Left lobe of liver (tissue), 2 donors: Measurements from ENCODE around the gene VDR. TPM values are rescaled to one million over a fixed set of nuclear protein-coding genes. Genes with fewer than 3 reads are reported as not detected.
A peak's percentile ranks its signal among the peaks of the same experiment; 100 is the strongest.

Experiments
- ATAC-seq: fragments of 200-7000 bp; cut with Tn5 transposase; one replicate; pipeline ENCODE4 v1.9.1; 2020; ENCODE audit warnings: mild to moderate bottlenecking, moderate library complexity
- DNase-seq: peaks from one replicate; pipeline ENCODE4 v3.0.0-alpha.2; 2020; ENCODE audit warnings: low spot score
- total RNA-seq: library from RNA; stranded (reverse); gene quantifications from one replicate; pipeline ENCODE4 v1.2.1, GENCODE V29; 2021
- donor health status: DM: no; HTN: no; CAD: no; lungs with moderate emphysema.
- donor health status: DM: no; HTN: yes; CAD: no.

The VDR gene
- total RNA-seq, 1 donor from 2014 or later: 0.28 TPM

DNA sequence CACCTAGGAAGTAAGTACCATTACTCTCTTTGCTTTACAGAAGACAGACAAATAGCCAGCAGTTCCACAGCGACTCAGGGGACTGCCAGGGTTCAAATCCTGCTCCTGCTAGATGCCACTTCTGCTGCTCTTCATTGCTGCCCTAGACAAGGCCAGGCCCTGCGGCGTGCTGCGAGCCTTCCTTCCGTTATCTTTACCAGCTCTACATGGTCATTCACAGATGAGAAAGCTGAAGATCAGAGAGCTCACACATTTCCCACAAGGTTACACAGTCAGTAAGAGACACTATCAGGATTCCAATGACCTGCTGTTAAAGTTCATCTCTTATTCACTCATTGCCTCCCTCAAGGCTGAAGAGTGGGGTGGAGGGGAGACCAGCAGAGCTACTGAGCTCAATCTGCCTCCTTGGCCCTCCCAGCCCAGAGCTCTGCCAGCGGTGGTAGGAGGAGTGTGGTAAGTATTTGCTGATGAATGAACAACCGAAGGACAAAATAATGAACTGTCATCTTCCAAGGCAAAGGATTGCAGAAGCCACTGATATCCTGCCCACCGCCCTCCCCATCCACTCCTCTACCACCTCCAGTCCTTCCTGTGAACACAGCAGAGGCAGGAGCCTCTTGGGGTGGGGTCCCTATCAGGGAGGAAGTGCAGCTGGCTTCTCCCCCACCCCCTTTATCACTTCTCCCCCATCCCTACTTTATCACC, 70.4 kb downstream of the VDR start:
- DNase-seq (no peak), ATAC-seq (no peak)

- DNase-seq: no peak
- ATAC-seq: no peak
Measured at GRCh38 chr12:47833591-47834012, 71.2 kb downstream of the VDR start.

DNA sequence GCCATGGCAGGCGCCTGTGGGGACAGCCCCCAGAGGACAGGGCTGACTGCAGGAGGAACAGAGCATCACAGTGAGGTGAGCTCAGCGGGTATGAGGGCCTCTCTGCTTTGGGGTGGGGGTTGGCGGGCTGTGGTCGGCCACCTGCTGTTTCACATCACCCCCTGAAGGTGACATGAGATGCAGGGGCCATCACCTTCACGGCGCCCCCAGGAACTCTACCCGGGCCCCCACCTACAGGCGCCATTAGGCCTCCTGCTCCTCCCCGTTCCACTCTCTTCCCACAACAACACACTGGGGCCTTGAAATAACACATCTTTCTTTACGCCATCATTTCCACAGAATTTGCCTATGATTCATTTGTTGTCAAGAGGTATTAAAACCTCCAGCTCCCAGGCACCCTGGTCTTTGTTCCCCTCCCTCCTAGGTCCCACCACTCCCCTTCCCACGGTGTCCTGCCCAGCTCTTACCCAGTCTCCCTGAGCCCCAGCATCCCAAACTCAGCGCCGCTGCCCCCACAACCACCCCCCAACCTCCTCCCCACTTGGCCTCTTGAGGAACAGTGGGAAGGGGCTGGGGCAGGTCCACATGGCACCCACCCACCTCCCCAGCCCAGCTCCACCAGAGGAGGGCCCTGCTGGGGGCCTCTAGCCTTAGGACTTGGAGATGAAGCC, 72.4 kb downstream of the VDR start:
- ATAC-seq (no peak), DNase-seq (no peak)

DNA sequence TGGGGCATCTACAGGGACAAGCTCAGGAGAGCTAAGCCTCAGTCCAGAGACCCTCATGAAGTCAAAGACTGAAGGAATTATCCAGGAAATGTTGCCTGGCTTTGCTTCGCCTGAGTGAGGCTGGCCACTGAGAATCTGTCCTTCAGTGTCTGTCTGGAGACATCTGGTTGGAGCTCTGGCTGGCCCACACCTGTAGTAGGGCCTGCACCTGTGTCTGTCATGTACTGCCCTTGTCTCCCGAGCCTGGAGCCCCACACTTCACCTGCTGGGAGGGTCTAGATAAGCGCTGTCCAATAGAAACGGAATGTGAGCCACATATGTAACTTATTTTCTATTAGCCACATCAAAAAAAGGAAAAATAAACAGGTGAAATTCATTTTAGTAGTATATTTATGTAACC, 75.2 kb downstream of the VDR start:
- ATAC-seq (no peak), DNase-seq (no peak)

GRCh38 chr12:47828976-47829482, 75.8 kb downstream of the VDR start:
- peak; percentile 80 for ATAC-seq
- peak; percentile 57 for DNase-seq

DNA sequence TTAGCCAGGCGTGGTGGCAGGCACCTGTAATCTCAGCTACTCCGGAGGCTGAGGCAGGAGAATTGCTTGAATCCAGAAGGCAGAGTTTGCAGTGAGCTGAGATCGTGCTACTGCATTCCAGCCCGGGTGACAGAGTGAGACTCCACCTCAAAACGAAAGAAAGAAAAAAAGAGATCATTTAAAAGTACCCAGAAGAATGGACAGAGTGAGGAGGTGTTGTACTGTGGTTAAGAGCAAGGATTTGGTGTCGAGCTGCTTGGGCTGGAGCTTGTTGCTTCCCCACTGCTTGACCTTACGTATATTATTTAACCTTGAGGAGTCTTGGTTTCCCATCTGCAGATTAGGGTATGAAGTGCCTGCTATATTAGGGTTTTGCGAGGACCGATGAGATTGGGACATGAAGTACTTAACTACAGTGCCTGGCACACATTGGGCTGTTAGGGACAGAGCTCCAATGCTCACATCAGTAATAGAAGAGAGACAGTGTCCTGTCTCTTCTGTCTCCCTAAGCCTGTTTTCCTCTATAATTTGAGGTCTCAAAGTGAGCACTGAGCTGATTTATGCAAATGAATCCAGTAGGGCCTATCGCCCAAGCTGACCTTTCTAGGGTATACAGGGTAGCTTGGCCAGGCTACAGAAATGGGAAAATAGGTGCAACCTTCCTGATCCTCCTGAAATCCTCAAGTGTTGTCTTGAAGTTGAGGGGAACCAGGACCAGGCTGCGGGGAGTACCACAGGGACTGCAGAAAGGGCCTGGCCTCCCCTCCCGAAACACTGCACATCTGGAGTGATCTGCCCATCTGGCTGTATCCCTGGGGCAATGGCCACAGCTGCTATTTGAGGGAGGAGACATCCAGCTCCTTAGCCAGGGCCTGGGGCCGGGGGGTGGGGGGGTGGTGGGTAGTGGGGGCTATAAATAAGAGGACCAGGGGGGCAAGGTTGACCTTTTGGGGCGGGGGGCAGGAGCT, 76.5 kb downstream of the VDR start:
- ATAC-seq (no peak), DNase-seq (no peak)

- ATAC-seq (no peak), DNase-seq (no peak)
Measured at GRCh38 chr12:47825173-47825639, 79.6 kb downstream of the VDR start.

DNA sequence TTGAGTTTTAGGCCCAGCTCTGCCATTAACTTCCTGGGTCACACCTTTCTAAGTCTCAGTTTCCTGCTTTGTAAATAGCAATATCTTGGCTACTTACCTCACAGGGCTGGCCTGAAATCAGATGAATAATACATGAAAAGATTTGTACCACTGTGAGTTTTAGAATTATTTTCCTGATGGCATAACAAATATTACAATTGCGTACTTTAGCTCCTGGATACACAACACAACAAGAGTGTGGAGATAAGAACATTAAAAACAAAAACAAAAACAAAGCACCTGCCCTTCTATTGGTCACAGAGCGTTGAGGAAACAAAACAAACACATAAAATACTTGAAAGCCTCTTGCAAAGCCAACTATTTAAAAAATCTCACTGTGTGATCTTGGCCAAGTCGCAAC, 80.2 kb downstream of the VDR start:
- ATAC-seq: no peak
- no peak for DNase-seq

DNA sequence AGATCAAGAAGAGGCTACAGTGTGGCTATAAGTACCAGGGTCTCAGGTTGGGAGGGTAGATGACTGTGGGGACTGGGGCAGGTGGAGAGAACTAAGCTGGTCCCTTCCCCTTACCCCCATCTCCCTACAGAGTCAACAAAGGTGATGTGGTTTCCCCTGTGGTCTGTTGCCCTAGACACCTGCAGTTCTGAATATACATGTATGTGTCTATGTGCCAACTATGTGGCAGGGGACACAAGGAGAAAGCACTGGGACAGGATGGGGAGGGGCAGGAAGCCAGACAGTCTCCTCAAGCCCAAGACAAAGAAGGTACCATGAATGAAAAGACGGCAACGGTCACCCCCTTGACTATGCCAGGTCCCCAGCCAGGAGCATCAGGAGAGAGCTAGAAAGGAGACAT, 80.6 kb downstream of the VDR start:
- DNase-seq (no peak), ATAC-seq (no peak)

GRCh38 chr12:47823422-47824086, 81.2 kb downstream of the VDR start:
- no peak for DNase-seq
- ATAC-seq: no peak

GRCh38 chr12:47822863-47823262, 81.9 kb downstream of the VDR start:
- DNase-seq (no peak), ATAC-seq (no peak)

DNA sequence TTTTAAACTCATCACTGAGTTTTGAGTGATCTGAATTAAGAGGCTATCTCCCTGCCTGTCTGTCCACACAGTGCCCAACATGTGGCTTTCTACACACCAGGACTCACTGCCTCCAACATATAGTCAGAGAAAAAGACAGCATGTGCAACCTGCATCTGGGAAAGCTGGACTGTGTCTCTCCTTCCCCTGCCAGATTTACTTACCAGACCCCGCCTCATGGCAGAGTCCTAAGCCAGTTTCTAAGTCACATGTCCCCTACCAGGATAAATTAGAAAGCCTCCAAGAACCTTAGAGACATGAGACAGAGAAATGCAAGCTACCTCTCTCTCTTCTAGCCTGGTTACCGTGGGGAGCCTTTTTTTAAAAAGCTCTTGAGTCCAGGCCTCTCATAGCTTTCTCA, 82.4 kb downstream of the VDR start:
- no peak for DNase-seq
- ATAC-seq: no peak

DNA sequence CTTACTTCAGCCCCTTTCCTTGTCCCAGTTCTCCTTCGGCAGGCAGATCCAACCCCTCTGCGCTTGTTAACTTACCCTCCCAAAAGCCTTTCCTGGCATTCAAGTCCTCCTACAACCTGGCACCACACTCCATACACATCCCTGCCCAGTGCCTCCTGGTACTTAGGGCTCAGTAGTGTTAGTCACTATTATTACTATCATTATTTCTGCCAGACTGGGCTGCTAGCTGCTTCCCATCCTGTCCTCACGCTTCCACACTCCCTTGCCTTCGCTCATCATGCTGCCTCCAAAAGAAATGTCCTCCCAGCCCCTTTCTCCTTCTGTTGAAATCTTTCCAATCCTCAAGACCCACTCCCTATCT, 83.5 kb downstream of the VDR start:
- ATAC-seq (no peak), DNase-seq (no peak)

DNA sequence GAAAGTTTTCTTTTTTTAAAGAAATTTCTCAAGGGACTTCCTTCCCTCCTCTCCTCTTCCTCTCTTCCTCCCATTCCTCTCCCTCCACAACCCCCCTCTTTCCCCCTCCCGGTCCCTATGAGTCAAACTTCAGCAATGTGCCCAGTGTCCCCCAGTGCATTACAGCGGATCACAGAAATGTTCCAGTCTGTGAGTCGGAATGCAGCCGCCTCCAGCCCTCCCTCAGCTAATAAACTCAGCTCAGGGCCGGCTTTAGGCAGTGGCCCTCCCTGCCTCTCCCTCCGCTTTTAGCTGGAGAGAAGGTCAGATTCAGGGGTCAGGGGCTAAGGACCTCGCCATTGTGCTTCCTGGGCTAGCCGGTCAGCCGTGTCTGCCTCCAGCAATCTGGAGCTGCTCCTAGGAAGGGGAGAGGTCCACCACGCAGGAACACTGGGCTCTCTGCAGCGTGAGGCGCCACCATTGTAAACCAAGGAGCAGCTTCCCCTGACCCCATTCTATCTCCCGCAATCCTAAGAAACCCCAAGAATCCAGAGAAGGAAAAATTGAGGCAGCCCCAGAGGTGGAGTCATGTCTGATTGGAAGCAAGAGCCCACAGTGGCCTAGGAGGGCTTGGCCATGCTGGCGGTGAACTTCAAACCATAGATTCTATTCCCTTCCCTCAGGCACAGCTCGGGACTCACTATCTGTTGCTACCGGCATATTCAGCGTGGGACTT, 84.0 kb downstream of the VDR start:
- DNase-seq (peak; percentile 56), ATAC-seq (peak; percentile 35)

GRCh38 chr12:47819896-47820630, 84.7 kb downstream of the VDR start, which contains the start of gene HDAC7:
TSS of gene HDAC7 (minus strand) at chr12:47819903. CDS start at chr12:47819785, 118 bp downstream.
- DNase-seq (peak; percentile 76), ATAC-seq (peak; percentile 76)

DNA sequence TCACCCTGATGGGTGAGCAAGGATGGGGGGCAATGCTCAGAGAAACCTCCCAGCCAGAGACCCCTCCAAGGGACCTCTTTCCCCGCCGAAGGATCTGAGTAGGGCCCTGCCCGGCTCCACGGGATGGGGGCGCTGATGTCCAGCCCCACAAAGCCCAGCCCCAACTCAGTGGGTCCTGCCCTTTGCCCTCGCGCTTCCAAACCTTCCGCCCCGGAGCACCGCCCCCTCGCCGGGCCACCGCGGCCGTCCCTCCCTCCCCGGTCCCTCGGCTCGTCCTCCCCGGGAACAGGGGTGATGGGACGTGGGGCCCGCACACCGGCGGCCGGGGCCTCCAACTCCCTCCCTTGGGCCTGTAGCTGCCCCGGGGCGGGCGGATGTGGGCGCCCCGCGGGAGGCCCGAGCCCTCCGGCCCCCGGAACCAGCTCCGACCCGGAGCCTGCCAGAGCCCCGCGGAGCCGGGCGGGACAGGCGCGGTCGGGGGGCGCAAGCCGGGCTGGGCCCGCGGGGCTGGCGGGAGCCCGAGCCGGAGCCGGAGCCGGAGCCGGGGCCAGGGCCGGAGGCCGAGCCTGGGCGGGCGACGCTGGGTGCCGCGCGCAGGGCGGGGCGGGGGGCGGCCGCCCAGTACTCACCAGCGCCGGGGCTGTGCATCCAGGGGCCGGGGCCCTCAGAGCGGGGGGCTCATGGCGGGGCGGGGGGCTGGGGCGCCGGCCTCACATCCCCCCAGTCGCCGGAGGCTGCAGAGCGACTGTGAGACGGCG, 85.5 kb downstream of the VDR start:
- DNase-seq: peak; percentile 66

DNA sequence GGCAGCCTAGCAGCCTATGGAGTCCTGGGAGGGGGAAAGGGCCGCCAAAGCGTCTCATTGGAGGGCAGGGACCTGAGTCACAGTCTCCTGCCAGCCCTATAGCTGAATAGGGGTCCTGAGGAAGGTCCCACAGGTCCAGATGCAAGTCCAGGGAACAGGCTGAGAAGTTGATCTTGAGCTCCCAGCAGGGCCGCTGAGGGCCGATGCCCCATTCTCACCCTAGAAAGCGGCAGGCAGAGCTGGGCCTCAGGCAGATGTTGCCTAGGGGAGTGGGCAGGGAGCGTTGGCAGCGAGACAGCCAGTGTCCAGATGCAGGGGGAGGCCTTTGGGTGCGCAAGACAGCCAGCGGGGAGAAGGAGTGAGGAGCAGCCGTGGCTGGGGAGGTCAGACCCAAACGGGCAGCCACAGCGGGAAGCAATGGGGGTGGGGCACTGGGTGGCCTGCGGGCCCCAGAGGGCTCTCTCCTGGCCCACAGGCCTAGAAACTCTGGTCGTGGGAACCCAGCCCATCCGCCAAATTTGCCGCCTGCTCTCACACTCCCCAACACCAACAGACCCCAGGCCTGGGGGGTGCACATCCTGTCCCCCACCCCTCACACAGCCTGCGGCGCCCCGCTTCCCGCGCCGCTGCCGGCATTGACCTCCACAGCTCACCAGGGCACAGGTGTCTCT, 86.2 kb downstream of the VDR start:
- DNase-seq (no peak), ATAC-seq (peak; percentile 19)

More for the DNA sequence above, 85.5 kb downstream of the VDR start:
- ATAC-seq: peak; percentile 50

DNA sequence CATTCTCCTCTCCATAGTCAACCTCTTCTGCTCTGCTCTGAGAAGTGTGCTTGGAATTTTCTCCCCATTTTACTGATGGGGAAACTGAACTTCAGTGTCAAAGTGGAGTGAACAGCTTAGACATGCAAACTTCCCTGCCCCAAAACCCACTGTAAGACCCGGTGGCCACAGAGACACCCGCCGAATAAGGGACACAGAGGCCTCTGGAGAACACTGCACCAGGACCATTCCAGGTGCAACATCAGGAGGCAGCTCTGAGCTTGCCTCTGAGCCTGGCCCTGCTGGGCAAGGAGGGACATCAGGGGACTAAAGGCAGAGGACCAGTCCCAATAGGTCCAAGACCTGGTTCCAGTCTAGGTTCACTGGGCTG, 86.8 kb downstream of the VDR start:
- no peak for DNase-seq
- no peak for ATAC-seq
